Smooth muscle cell (in vitro differentiated cells): ENCODE results near the gene HPCAL1. TPM values are rescaled to one million over a fixed set of nuclear protein-coding genes. Genes with fewer than 3 reads are reported as not detected.

Experiments used
- DNase-seq: peaks from one replicate; lab custom pipeline; 2025; ENCODE audit not compliant: unreplicated experiment; lab: John Stamatoyannopoulos, UW
- H2AFZ ChIP-seq: fragments of 200-600 bp; sonication (generic); 2 replicates; pipeline ENCODE4 v1.6.0; 2016; ENCODE audit warnings: antibody characterized with exemption, low read depth, mild to moderate bottlenecking
- H3F3A ChIP-seq: fragments of 200-600 bp; sonication (generic); 2 replicates; pipeline ENCODE4 v1.6.0; 2017; ENCODE audit warnings: antibody characterized with exemption, low read depth
- H3K27ac ChIP-seq: fragments of 200-600 bp; sonication (generic); 2 replicates; pipeline ENCODE4 v1.5.1; 2016; ENCODE audit warnings: low read depth, mild to moderate bottlenecking
- H3K27me3 ChIP-seq: fragments of 200-600 bp; sonication (generic); 2 replicates; pipeline ENCODE4 v1.6.1; 2016; ENCODE audit warnings: low read depth, mild to moderate bottlenecking
- H3K36me3 ChIP-seq: fragments of 200-600 bp; sonication (generic); 2 replicates; pipeline ENCODE4 v1.5.1; 2016; ENCODE audit warnings: low read depth
- H3K4me1 ChIP-seq: fragments of 200-600 bp; sonication (generic); 2 replicates; pipeline ENCODE4 v1.5.1; 2016; ENCODE audit warnings: low read depth
- H3K4me2 ChIP-seq: fragments of 200-600 bp; sonication (generic); 2 replicates; pipeline ENCODE4 v1.6.0; 2016; ENCODE audit warnings: mild to moderate bottlenecking
- H3K4me3 ChIP-seq: fragments of 200-600 bp; sonication (generic); 2 replicates; pipeline ENCODE4 v1.5.1; 2016; ENCODE audit warnings: mild to moderate bottlenecking
- H3K79me2 ChIP-seq: fragments of 200-600 bp; sonication (generic); 2 replicates; pipeline ENCODE4 v1.6.0; 2016; ENCODE audit warnings: low read depth, mild to moderate bottlenecking
- H3K9ac ChIP-seq: fragments of 200-600 bp; sonication (generic); 2 replicates; pipeline ENCODE4 v1.6.0; 2016; ENCODE audit warnings: low read depth
- H3K9me3 ChIP-seq: fragments of 200-600 bp; sonication (generic); replicated peaks from 2 replicates; pipeline ENCODE4 v1.5.1; 2016; ENCODE audit warnings: low read depth
- H4K20me1 ChIP-seq: fragments of 200-600 bp; sonication (generic); 2 replicates; pipeline ENCODE4 v1.6.0; 2016; ENCODE audit warnings: low read depth
- CTCF ChIP-seq: fragments of 200-600 bp; sonication (generic); IDR thresholded peaks from 2 replicates; pipeline ENCODE4 v1.5.1; 2017; ENCODE audit warnings: borderline replicate concordance, mild to moderate bottlenecking, antibody characterized with exemption; ENCODE audit not compliant: insufficient read depth, poor library complexity, severe bottlenecking
- WGBS: methylation state at CpG from one replicate; pipeline ENCODE4 v1.1.7; 2016; ENCODE audit warnings: low lambda C conversion rate; 5-methylcytosine and 5-hydroxymethylcytosine counted together
- polyA plus RNA-seq: library from polyadenylated mRNA; unstranded; fragments of >200 nt; fragmentation: Nextera tagmentation; extraction: Ambion mirVana; gene quantifications from 2 replicates; pipeline ENCODE4 v1.2.1, GENCODE V29; 2016
- total RNA-seq: library from RNA; depleted of rRNA; stranded (reverse); fragments of >200 nt; gene quantifications from 2 replicates; pipeline ENCODE4 v1.2.3, GENCODE V29; 2014

The HPCAL1 gene
- total and polyA plus RNA-seq, 2 experiments from 2014 or later: 11.7 to 15.8 TPM

DNA sequence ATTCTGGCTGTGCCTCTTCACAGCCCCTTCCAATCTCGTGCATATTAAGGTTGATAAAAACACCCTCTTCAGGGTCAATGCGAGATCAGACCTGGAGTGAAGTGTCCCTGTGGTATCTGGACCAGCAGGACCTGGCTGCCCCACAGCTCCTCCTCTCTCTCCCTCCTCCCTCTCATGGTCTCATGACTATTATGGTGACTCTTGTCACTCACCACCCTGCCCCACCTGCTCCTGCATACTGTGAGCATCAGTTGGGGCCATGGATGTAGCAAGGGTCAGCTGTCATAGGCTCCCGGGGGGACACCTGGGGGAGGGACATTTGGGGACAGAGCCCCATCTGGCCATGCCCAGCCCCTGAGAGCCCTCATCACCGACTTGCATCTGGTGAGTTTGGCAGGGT lies 95.2 kb downstream of the HPCAL1 start:
- Histone ChIP-seq H3K27me3 (no peaks in the 10 kb centered on the region), H4K20me1 (peaks cover 7% of the 10 kb centered on the region), H3K27ac (no peak overlapping the region), H3F3A (no peaks in the 10 kb centered on the region), H3K4me2 (no peak overlapping the region), H3K79me2 (no peaks in the 10 kb centered on the region), H3K4me1 (no peaks in the 10 kb centered on the region), H3K4me3 (no peak overlapping the region), H2AFZ (no peak overlapping the region), H3K9me3 (no peaks in the 10 kb centered on the region), H3K36me3 (no peaks in the 10 kb centered on the region), H3K9ac (no peak overlapping the region)
- DNase-seq: no peak
- WGBS: 97% methylated on average over 4 of the region's 4 CpGs
- TF ChIP-seq CTCF: no peak

GRCh38 chr2:10398496-10398895 lies 95.8 kb downstream of the HPCAL1 start:
- TF ChIP-seq CTCF: no peak
- Histone ChIP-seq H3K9me3 (no peaks in the 10 kb centered on the region), H3K27me3 (no peaks in the 10 kb centered on the region), H3K4me1 (no peaks in the 10 kb centered on the region), H3K9ac (no peak overlapping the region), H3K4me2 (no peak overlapping the region), H3K36me3 (no peaks in the 10 kb centered on the region), H3K79me2 (no peaks in the 10 kb centered on the region), H3K27ac (no peak overlapping the region), H3F3A (no peaks in the 10 kb centered on the region), H2AFZ (no peak overlapping the region), H3K4me3 (no peak overlapping the region), H4K20me1 (peaks cover 7% of the 10 kb centered on the region)
- WGBS: 89% methylated on average over 14 of the region's 14 CpGs
- DNase-seq: no peak

DNA sequence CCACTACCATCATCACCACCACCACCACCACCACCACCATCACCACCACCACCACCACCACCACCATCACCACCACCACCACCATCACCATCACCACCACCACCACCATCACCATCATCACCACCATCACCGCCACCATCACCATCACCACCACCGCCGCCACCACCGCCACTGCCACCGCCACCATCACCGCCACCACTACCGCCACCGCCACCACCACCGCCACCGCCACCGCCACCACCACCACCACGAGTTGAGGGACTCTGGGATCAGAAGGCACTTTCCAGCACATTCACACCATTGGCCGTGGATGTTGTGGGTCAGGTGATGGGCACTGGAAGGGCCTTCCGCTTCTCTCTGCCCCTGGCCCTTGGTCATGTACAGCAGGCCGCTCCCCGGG lies 96.7 kb downstream of the HPCAL1 start:
- H3K9ac ChIP-seq: no peak overlapping the region
- H4K20me1 ChIP-seq: peaks cover 7% of the 10 kb centered on the region
- no peaks in the 10 kb centered on the region for H3K27me3 ChIP-seq
- no peak for TF ChIP-seq CTCF
- H3K4me3 ChIP-seq: no peak overlapping the region
- H3F3A ChIP-seq: no peaks in the 10 kb centered on the region
- H3K4me1 ChIP-seq: no peaks in the 10 kb centered on the region
- no peaks in the 10 kb centered on the region for H3K36me3 ChIP-seq
- 89% methylated on average over 16 of the region's 16 CpGs for WGBS
- no peak for DNase-seq
- H3K27ac ChIP-seq: no peak overlapping the region
- no peak overlapping the region for H3K4me2 ChIP-seq
- H3K79me2 ChIP-seq: no peaks in the 10 kb centered on the region
- no peak overlapping the region for H2AFZ ChIP-seq
- no peaks in the 10 kb centered on the region for H3K9me3 ChIP-seq

- no peaks in the 10 kb centered on the region for H3K79me2 ChIP-seq
- DNase-seq: no peak
- no peak overlapping the region for H3K4me2 ChIP-seq
- H4K20me1 ChIP-seq: peaks cover 7% of the 10 kb centered on the region
- H3K27ac ChIP-seq: no peak overlapping the region
- TF ChIP-seq CTCF: no peak
- H3K9me3 ChIP-seq: no peaks in the 10 kb centered on the region
- H3K4me1 ChIP-seq: no peaks in the 10 kb centered on the region
- WGBS: 95% methylated on average over 14 of the region's 14 CpGs
- H3K4me3 ChIP-seq: no peak overlapping the region
- H3F3A ChIP-seq: no peaks in the 10 kb centered on the region
- no peaks in the 10 kb centered on the region for H3K36me3 ChIP-seq
- H2AFZ ChIP-seq: no peak overlapping the region
- no peak overlapping the region for H3K9ac ChIP-seq
- no peaks in the 10 kb centered on the region for H3K27me3 ChIP-seq
These were observed 97.3 kb downstream of the HPCAL1 start for GRCh38 chr2:10400002-10400401.
